HepG2 (cell line): ENCODE data around the gene CEACAM16. TPM values are rescaled to one million over a fixed set of nuclear protein-coding genes. Genes with fewer than 3 reads are reported as not detected.

ENCODE experiments used
- ATAC-seq: fragments of 200-7000 bp; cut with Tn5 transposase; 3 replicates; pipeline ENCODE4 v1.9.1; 2020; ENCODE audit warnings: mild to moderate bottlenecking, moderate library complexity
- BruUV-seq: library from RNA; stranded (reverse); fragments of 400-500 nt; replicated peaks from 2 replicates; lab custom pipeline; 2021; lab: Mats Ljungman, UMichigan
- CTCF ChIA-PET: fragments of 300-600 bp; formaldehyde crosslinking; extraction: SDS; loops from one replicate; lab custom pipeline; 2021; ENCODE audit warnings: low total read pairs, inconsistent platforms, low intra/inter-chr PET ratio; lab: Yijun Ruan, JAX
- POLR2A ChIA-PET: fragments of 350-600 bp; sonication (Branson Sonifier 250); formaldehyde crosslinking; loops from one replicate; lab custom pipeline; 2020; ENCODE audit warnings: antibody characterized with exemption, inconsistent platforms; lab: Yijun Ruan, JAX
- DNase-seq: peaks from one replicate; pipeline ENCODE4 v3.0.0-alpha.2; 2015; ENCODE audit warnings: low spot score
- FAIRE-seq: peaks from 3 replicates; lab custom pipeline; 2011; peaks lifted over from hg19 to GRCh38; lab: Jason Lieb, UNC
- H2AFZ ChIP-seq: one replicate; pipeline ENCODE4 v1.6.1; 2011; ENCODE audit warnings: low read length, inconsistent platforms
- H3K27ac ChIP-seq: fragments of 300-600 bp; 3 replicates; pipeline ENCODE4 v1.8.0; 2011; ENCODE audit warnings: mixed run types, mild to moderate bottlenecking, mixed read lengths, low read length, inconsistent platforms; ENCODE audit not compliant: insufficient read depth; ENCODE audit errors: extremely low read length
- H3K27me3 ChIP-seq, 2 experiments: fragments of 200-600 bp in 1 of 2; 2 replicates in 1 of 2; 3 replicates in 1 of 2; pipeline versions ENCODE4 v1.6.0 to v1.8.0; 2011; ENCODE audit warnings: low read length in 2 of 2, mild to moderate bottlenecking in 2 of 2, moderate library complexity in 2 of 2, inconsistent platforms in 1 of 2; ENCODE audit not compliant: insufficient read depth in 2 of 2, control insufficient read depth in 1 of 2
- H3K36me3 ChIP-seq, 2 experiments: fragments of 200-600 bp in 1 of 2; replicated peaks in 1 of 2; 2 replicates in 1 of 2; 3 replicates in 1 of 2; pipeline versions ENCODE4 v1.5.1 to v1.8.0; 2011; ENCODE audit warnings: low read length in 2 of 2, inconsistent platforms in 1 of 2; ENCODE audit not compliant: insufficient read depth in 2 of 2, control insufficient read depth in 1 of 2
- H3K4me1 ChIP-seq: 2 replicates; pipeline ENCODE4 v1.5.1; 2012; ENCODE audit warnings: low read length, inconsistent platforms; ENCODE audit not compliant: insufficient read depth
- H3K4me2 ChIP-seq: 2 replicates; pipeline ENCODE4 v1.6.0; 2011; ENCODE audit warnings: low read depth, low read length, inconsistent platforms
- H3K4me3 ChIP-seq, 3 experiments: fragments of 200-600 bp in 1 of 3; sonication (generic), shearing (Covaris generic) in 1 of 3; replicated peaks in 1 of 3; 2 replicates each; pipeline ENCODE4 v1.5.1; 2011 to 2016; ENCODE audit warnings: low read length in 3 of 3, inconsistent platforms in 2 of 3, low read depth in 2 of 3, mild to moderate bottlenecking in 2 of 3, control low read depth in 1 of 3, mixed read lengths in 1 of 3; ENCODE audit not compliant: insufficient read depth in 1 of 3
- H3K79me2 ChIP-seq: one replicate; pipeline ENCODE4 v1.6.1; 2011; ENCODE audit warnings: low read length, inconsistent platforms; ENCODE audit not compliant: insufficient read depth
- H3K9ac ChIP-seq: 2 replicates; pipeline ENCODE4 v1.6.0; 2011; ENCODE audit warnings: mild to moderate bottlenecking, low read depth, low read length, inconsistent platforms; ENCODE audit not compliant: insufficient read depth
- H3K9me3 ChIP-seq: 2 replicates; pipeline ENCODE4 v1.5.1; 2012; ENCODE audit warnings: mild to moderate bottlenecking, low read length
- H4K20me1 ChIP-seq: 2 replicates; pipeline ENCODE4 v1.6.0; 2011; ENCODE audit warnings: inconsistent platforms, mild to moderate bottlenecking, low read length, moderate library complexity; ENCODE audit not compliant: insufficient read depth
- GTF3A ChIP-seq: sonication (generic); formaldehyde crosslinking; conservative IDR thresholded peaks from 2 replicates; pipeline ENCODE4 v1.4.0; 2020; ENCODE audit warnings: mild to moderate bottlenecking, missing genetic modification reagents
- HCFC1 ChIP-seq: fragments of 150-350 bp; IDR thresholded peaks from 2 replicates; pipeline ENCODE4 v1.6.1; 2014; ENCODE audit warnings: low read depth, low read length
- HNRNPLL ChIP-seq: fragments of 200-400 bp; formaldehyde crosslinking; IDR thresholded peaks from 2 replicates; pipeline ENCODE4 v1.6.1; 2017; ENCODE audit warnings: mild to moderate bottlenecking, low read depth, low read length; ENCODE audit not compliant: poor library complexity, severe bottlenecking
- JARID2 ChIP-seq: sonication (generic); formaldehyde crosslinking; IDR thresholded peaks from 2 replicates; pipeline ENCODE4 v1.8.1; 2023; ENCODE audit warnings: missing genetic modification reagents, inconsistent platforms; ENCODE audit not compliant: insufficient replicate concordance
- NCOA5 ChIP-seq: sonication (generic); formaldehyde crosslinking; IDR thresholded peaks from 2 replicates; pipeline ENCODE4 v1.4.0; 2020; ENCODE audit warnings: missing genetic modification reagents
- NFE2 ChIP-seq: sonication (generic); formaldehyde crosslinking; IDR thresholded peaks from 2 replicates; pipeline ENCODE4 v1.4.0; 2020; ENCODE audit warnings: missing genetic modification reagents
- NFKB2 ChIP-seq: sonication (generic); formaldehyde crosslinking; IDR thresholded peaks from 2 replicates; pipeline ENCODE4 v1.4.0; 2020; ENCODE audit warnings: missing genetic modification reagents, borderline replicate concordance
- PHF8 ChIP-seq: sonication (generic); formaldehyde crosslinking; IDR thresholded peaks from 2 replicates; pipeline ENCODE4 v1.5.0; 2020; ENCODE audit warnings: missing genetic modification reagents
- POLR2AphosphoS5 ChIP-seq: IDR thresholded peaks from 2 replicates; pipeline ENCODE4 v1.6.1; 2012; ENCODE audit warnings: low read depth, low read length
- RFX3 ChIP-seq: IDR thresholded peaks from 2 replicates; pipeline ENCODE4 v1.6.1; 2016; ENCODE audit warnings: missing biosample characterization, missing genetic modification reagents
- SRSF1 ChIP-seq: fragments of 200-400 bp; formaldehyde crosslinking; optimal IDR thresholded peaks from 2 replicates; pipeline ENCODE3; 2017; ENCODE audit warnings: mild to moderate bottlenecking, low read depth, low read length, moderate library complexity
- TMF1 ChIP-seq: sonication (generic); formaldehyde crosslinking; IDR thresholded peaks from 2 replicates; pipeline ENCODE4 v1.8.1; 2022; ENCODE audit warnings: low read depth, missing genetic modification reagents
- ZFP36 ChIP-seq: fragments of 150-350 bp; IDR thresholded peaks from 2 replicates; pipeline ENCODE4 v1.6.1; 2018; ENCODE audit warnings: borderline replicate concordance, low read length, low read depth; ENCODE audit not compliant: partially characterized antibody
- ZFY ChIP-seq: sonication (generic); formaldehyde crosslinking; IDR thresholded peaks from 2 replicates; pipeline ENCODE4 v1.4.0; 2020; ENCODE audit warnings: missing genetic modification reagents
- ZNF496 ChIP-seq: sonication (generic); formaldehyde crosslinking; IDR thresholded peaks from 2 replicates; pipeline ENCODE4 v1.8.1; 2023; ENCODE audit warnings: mild to moderate bottlenecking, moderate library complexity, missing genetic modification reagents; ENCODE audit not compliant: insufficient replicate concordance
- ZNF703 ChIP-seq: sonication (generic); formaldehyde crosslinking; IDR thresholded peaks from 2 replicates; pipeline ENCODE4 v1.5.1; 2020; ENCODE audit warnings: missing genetic modification reagents, mild to moderate bottlenecking, moderate library complexity, borderline replicate concordance
- ZNF720 ChIP-seq: sonication (generic); formaldehyde crosslinking; IDR thresholded peaks from 2 replicates; pipeline ENCODE4 v1.4.0; 2020; ENCODE audit warnings: missing genetic modification reagents
- ZNF777 ChIP-seq: sonication (generic); formaldehyde crosslinking; IDR thresholded peaks from 2 replicates; pipeline ENCODE4 v1.4.0; 2020; ENCODE audit warnings: missing genetic modification reagents
- ZNF780A ChIP-seq: sonication (generic); formaldehyde crosslinking; IDR thresholded peaks from 2 replicates; pipeline ENCODE4 v1.8.0; 2022; ENCODE audit warnings: mild to moderate bottlenecking, missing genetic modification reagents, moderate library complexity
- WGBS: methylation state at CpG from one replicate; pipeline ENCODE4 v1.1.6; 2017; ENCODE audit warnings: low lambda C conversion rate; 5-methylcytosine and 5-hydroxymethylcytosine counted together
- in situ Hi-C: cut with HindIII; loops from 2 replicates; pipeline ENCODE4 v1.10.0; 2017; ENCODE audit warnings: low pct_unique_long_range_greater_than_20kb; ENCODE audit not compliant: extremely low pct_ligation_motif_present
- intact Hi-C: fragments of 100-400 bp; cut with micrococcal nuclease; formaldehyde crosslinking; loops from one replicate; pipeline ENCODE4 v1.10.0; 2022; ENCODE audit not compliant: unreplicated experiment
- polyA plus RNA-seq, 8 experiments: library from polyadenylated mRNA; depleted of rRNA in 3 of 8; stranded (reverse) in 7 of 8; unstranded in 1 of 8; fragments of >200 nt; fragmentation: Illumina TruSeq in 4 of 8; extraction: Trizol in 4 of 8; gene quantifications; 2 replicates each; pipeline versions ENCODE4 v1.2.1 to v1.2.3, GENCODE V29; 2011 to 2016; ENCODE audit warnings: low read depth in 4 of 8, missing spikeins in 1 of 8, mixed read lengths in 1 of 8; ENCODE audit not compliant: insufficient read depth in 1 of 8
- total RNA-seq, 5 experiments: library from RNA; depleted of rRNA; stranded (reverse); fragments of >200 nt; fragmentation: Illumina TruSeq; extraction: Trizol; gene quantifications; 2 replicates each; pipeline ENCODE4 v1.2.3, GENCODE V29; 2016; ENCODE audit warnings: low read depth in 1 of 5
- TF ChIP-seq, protein P1 (sequence below): sonication (generic); formaldehyde crosslinking; IDR thresholded peaks from 2 replicates; pipeline ENCODE4 v1.4.0; 2020; ENCODE audit warnings: missing genetic modification reagents
- TF ChIP-seq, protein P2 (sequence below): IDR thresholded peaks from 2 replicates; pipeline ENCODE4 v1.6.1; 2016; ENCODE audit warnings: mild to moderate bottlenecking

Gene CEACAM16
- total and polyA plus RNA-seq, 2 of the 13 experiments (the other 11 are each of a cell fraction or from before 2014, with no cell fraction given), result not detected

DNA sequence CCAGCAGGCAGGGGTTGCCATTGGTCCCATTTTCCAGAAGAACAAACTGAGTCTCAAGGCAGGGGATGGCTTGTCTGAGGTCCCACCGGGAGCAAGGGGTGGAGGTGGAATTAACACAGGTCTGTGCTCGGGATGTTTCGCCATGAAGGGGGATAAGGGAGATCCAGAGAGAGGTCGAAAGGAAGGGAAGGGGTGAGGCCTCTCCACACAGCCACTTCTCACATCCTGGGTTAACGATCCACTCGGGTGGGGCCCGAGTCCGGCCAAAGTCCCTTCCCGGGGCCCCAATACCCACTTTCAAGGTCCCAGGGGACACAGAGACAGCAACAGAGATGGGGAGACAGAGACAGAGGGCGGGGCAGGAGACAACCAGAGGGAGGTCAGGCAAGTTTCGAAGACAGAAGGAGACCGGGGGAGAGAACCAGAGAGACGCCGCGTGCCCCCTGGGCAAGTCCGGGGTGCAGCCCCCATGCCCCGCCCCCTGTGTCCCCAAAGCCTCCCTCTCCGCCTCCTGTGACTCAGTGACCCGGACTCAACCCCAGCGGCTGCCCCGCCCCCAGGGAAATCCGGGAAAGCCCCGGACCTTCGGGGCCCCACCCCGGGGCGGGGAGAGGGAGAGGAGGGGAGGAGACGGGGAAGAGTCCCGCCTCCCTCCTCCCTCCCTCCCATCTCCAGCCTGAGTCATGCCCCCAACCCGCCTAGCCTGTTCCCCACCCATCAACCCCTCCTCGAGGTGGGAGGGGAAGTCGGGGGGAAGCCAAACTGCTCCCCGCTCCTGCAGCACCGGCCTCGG is 48.2 kb downstream of the CEACAM16 start (continued):
- TF ChIP-seq ZFP36, result no peak
- TF ChIP-seq ZNF496 (CRISPR knock-in tag), result no peak
- no peak for TF ChIP-seq NCOA5 (CRISPR knock-in tag)

DNA sequence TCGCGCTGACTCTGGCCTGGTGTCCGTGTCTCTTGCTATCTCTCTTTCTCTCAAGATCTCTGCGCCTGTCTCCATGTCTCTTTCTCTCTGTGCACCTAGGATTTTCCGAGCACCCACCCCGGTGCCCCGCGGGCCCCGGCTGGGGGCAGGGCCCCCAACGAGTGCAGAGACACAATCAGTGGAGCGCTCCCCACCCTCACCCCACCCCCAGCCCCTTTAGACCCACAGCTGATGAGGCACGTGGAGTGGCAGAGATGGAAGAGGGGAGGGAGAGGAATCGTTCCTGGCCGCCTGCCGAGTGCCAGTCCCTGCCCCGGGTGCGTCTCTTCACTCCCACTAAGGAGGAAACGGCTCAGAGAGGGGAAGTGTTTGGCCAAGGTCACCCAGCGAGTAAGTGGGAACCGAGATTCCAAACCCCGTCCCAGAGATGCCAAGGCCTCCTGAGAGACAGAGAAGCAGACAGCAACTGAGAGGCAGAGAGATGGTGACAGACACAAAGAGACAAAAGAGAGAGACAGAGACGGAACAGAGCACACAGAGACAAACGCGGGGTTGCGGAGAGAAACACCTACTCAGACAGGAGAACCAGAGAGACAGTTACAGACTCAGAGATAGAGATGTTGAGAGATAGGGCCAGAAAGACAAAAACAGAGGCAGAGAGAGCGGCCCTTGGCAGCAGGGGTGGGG is 48.9 kb downstream of the CEACAM16 start:
- peak; percentile 15 for ATAC-seq
- H2AFZ ChIP-seq, result peak overlapping the region; percentile 50
- H3K27ac ChIP-seq, result peak overlapping the region; percentile 95
- H3K9me3 ChIP-seq, result no peaks in the 10 kb centered on the region
- peak overlapping the region; percentile 87 for H3K4me2 ChIP-seq
- peak; percentile 8 for FAIRE-seq
- DNase-seq, result peak; percentile 50
- under 1% methylated on average over 26 of the region's 26 CpGs for WGBS
- in situ Hi-C loops, result no loop called here
- peak overlapping the region; percentile 71 to 97 (median 79) for H3K4me3 ChIP-seq
- H3K9ac ChIP-seq, result peak overlapping the region; percentile 89
- H3K4me1 ChIP-seq, result peaks cover 82% of the 10 kb centered on the region
- intact Hi-C loops, result no loop called here
- BruUV-seq, result no TSS peak
- peaks cover 16% of the 10 kb centered on the region for H3K79me2 ChIP-seq
- no peaks in the 10 kb centered on the region; a peak in 1 of 5 replicates for H3K27me3 ChIP-seq
- H3K36me3 ChIP-seq, result peaks cover 1 to 3% of the 10 kb centered on the region in 2 experiments; a peak in 3 of 5 replicates
- no peaks in the 10 kb centered on the region for H4K20me1 ChIP-seq
- ChIA-PET POLR2A (interaction anchor here (1.0 kb wide), 1 partner anchor 30 kb away, joined by 5 read pairs; no protein-coding TSS in a partner anchor), CTCF (no interaction called here)
- TF ChIP-seq, protein P1, sequence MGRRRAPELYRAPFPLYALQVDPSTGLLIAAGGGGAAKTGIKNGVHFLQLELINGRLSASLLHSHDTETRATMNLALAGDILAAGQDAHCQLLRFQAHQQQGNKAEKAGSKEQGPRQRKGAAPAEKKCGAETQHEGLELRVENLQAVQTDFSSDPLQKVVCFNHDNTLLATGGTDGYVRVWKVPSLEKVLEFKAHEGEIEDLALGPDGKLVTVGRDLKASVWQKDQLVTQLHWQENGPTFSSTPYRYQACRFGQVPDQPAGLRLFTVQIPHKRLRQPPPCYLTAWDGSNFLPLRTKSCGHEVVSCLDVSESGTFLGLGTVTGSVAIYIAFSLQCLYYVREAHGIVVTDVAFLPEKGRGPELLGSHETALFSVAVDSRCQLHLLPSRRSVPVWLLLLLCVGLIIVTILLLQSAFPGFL, result no peak
- TF ChIP-seq ZNF780A (CRISPR knock-in tag) (0 out of 2 replicates have a peak, but pooled peaks have one; percentile 22), ZNF703 (CRISPR knock-in tag) (no peak), NFKB2 (0 out of 2 replicates have a peak, but pooled peaks have one; percentile 51), ZFY (CRISPR knock-in tag) (0 out of 2 replicates have a peak, but pooled peaks have one; percentile 27), NFE2 (CRISPR knock-in tag) (no peak), GTF3A (CRISPR knock-in tag) (no peak), POLR2AphosphoS5 (peak; percentile 52; the same call in 1 of the 2 replicates), ZNF720 (CRISPR knock-in tag) (no peak), HCFC1 (no peak), TMF1 (no peak), RFX3 (CRISPR knock-in tag) (no peak), HNRNPLL (no peak), ZNF777 (CRISPR knock-in tag) (no peak), SRSF1 (peak; percentile 34), JARID2 (no peak), PHF8 (CRISPR knock-in tag) (0 out of 2 replicates have a peak, but pooled peaks have one; percentile 11)
- TF ChIP-seq, protein P2, sequence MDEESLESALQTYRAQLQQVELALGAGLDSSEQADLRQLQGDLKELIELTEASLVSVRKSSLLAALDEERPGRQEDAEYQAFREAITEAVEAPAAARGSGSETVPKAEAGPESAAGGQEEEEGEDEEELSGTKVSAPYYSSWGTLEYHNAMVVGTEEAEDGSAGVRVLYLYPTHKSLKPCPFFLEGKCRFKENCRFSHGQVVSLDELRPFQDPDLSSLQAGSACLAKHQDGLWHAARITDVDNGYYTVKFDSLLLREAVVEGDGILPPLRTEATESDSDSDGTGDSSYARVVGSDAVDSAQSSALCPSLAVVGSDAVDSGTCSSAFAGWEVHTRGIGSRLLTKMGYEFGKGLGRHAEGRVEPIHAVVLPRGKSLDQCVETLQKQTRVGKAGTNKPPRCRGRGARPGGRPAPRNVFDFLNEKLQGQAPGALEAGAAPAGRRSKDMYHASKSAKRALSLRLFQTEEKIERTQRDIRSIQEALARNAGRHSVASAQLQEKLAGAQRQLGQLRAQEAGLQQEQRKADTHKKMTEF (CRISPR knock-in tag), result 0 out of 2 replicates have a peak, but pooled peaks have one; percentile 17
